NCI-H1105 treated with DMSO at 0.1 percent for 48 hours (cell line): ENCODE measurements around the gene OSCP1.
A peak's percentile ranks its signal among the peaks of the same experiment; 100 is the strongest.

Experiments used
- DNase-seq: peaks from one replicate; lab custom pipeline; 2025; lab: John Stamatoyannopoulos, UW

Gene OSCP1

GRCh38 chr1:36382669-36383068 lies 67.6 kb downstream of the OSCP1 start:
- no peak for DNase-seq

- no peak for DNase-seq
Observed at GRCh38 chr1:36382231-36382630, 68.0 kb downstream of the OSCP1 start.

GRCh38 chr1:36381405-36381804 lies 68.8 kb downstream of the OSCP1 start:
- DNase-seq = no peak

GRCh38 chr1:36380782-36381181 lies 69.5 kb downstream of the OSCP1 start:
- no peak for DNase-seq

- DNase-seq = no peak
Observed at GRCh38 chr1:36380143-36380619, 70.1 kb downstream of the OSCP1 start.

- no peak for DNase-seq
Observed at GRCh38 chr1:36377791-36378492, 72.3 kb downstream of the OSCP1 start.

GRCh38 chr1:36372617-36373016 lies 77.6 kb downstream of the OSCP1 start:
- DNase-seq = no peak

- DNase-seq = peak; percentile 67
Observed at GRCh38 chr1:36369061-36369861, 81.0 kb downstream of the OSCP1 start.
